ENCODE results near the gene NDUFS5.

Gene NDUFS5

DNA sequence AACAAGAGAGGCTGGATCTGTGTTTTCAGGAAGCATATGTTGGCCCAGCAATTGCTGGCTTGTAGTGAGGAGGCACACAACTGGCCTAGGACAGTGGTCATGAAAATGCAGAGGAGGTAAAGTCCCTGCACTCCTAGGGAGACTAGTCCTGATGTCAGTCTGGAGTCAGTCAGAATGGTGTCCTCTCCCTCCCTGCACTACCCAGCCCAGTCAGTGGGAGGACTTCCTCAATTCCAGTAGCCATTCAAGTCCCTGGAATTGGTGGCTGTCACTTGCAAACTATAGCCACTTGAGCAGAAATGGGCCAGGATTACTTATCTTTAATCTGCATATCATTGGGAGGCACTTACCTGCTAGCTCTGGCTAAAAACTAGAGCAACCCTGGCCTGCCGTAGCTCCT, 18.6 kb downstream of the NDUFS5 start:
- no peak overlapping the region for H3K9ac ChIP-seq (ENCODE audit: low read length)
- H3K4me1 ChIP-seq (ENCODE audit: low read length) = peaks cover 5% of the 10 kb centered on the region; the same call in 1 of the 2 replicates
- no peak overlapping the region for H3K27ac ChIP-seq (ENCODE audit: low read length)
- H3K79me2 ChIP-seq (ENCODE audit: low read length) = no peaks in the 10 kb centered on the region
- no peak overlapping the region for H3K4me3 ChIP-seq (ENCODE audit: low read length)
- H2AFZ ChIP-seq (ENCODE audit: low read length) = no peak overlapping the region
- H3K4me2 ChIP-seq (ENCODE audit: low read depth, low read length) = no peak overlapping the region
- TF ChIP-seq EZH2 (optimal IDR thresholded peaks at IDR 0.05; ENCODE audit: low read depth, low read length) (no peak), EZH2phosphoT487 (IDR thresholded peaks at IDR 0.05; ENCODE audit: low read length) (no peak)
- TF ChIP-seq, protein P1, sequence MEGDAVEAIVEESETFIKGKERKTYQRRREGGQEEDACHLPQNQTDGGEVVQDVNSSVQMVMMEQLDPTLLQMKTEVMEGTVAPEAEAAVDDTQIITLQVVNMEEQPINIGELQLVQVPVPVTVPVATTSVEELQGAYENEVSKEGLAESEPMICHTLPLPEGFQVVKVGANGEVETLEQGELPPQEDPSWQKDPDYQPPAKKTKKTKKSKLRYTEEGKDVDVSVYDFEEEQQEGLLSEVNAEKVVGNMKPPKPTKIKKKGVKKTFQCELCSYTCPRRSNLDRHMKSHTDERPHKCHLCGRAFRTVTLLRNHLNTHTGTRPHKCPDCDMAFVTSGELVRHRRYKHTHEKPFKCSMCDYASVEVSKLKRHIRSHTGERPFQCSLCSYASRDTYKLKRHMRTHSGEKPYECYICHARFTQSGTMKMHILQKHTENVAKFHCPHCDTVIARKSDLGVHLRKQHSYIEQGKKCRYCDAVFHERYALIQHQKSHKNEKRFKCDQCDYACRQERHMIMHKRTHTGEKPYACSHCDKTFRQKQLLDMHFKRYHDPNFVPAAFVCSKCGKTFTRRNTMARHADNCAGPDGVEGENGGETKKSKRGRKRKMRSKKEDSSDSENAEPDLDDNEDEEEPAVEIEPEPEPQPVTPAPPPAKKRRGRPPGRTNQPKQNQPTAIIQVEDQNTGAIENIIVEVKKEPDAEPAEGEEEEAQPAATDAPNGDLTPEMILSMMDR (IDR thresholded peaks at IDR 0.05; ENCODE audit: low read length) = no peak
- H3K9me2 ChIP-seq (replicated peaks; ENCODE audit: insufficient read depth, low read length) = no peaks in the 10 kb centered on the region
- no peaks in the 10 kb centered on the region for H4K20me1 ChIP-seq (ENCODE audit: insufficient read depth, low read length)
- H3F3A ChIP-seq (ENCODE audit: insufficient read depth, low read length) = no peaks in the 10 kb centered on the region
- no peak for DNase-seq
- H3K9me3 ChIP-seq (replicated peaks; ENCODE audit: insufficient read depth, low read length) = no peaks in the 10 kb centered on the region
- no peaks in the 10 kb centered on the region for H3K36me3 ChIP-seq (replicated peaks; ENCODE audit: insufficient read depth, low read length)
- no peaks in the 10 kb centered on the region for H3K27me3 ChIP-seq (replicated peaks; ENCODE audit: insufficient read depth, low read length)

DNA sequence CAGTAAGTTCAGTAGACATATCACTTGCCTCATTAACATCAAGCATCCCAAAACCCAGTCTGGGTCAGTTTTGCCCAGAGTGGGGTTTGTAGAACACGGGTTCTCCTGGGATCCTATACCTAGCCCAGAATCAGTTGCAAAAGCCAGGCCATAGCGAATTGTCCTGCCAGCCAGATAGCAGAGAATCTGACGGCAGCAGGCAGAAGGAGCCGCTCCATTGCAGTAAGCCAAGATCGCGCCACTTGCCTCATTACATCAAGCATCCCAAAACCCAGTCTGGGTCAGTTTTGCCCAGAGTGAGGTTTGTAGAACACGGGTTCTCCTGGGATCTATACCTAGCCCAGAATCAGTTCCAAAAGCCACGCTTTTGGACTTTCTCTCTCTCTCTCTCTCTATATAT, 19.1 kb downstream of the NDUFS5 start:
- H3K27ac ChIP-seq (ENCODE audit: low read length) = no peak overlapping the region
- no peak for TF ChIP-seq EZH2 (optimal IDR thresholded peaks at IDR 0.05; ENCODE audit: low read depth, low read length)
- TF ChIP-seq EZH2phosphoT487 (IDR thresholded peaks at IDR 0.05; ENCODE audit: low read length) = no peak
- TF ChIP-seq, protein P1 (IDR thresholded peaks at IDR 0.05; ENCODE audit: low read length) = no peak
- H2AFZ ChIP-seq (ENCODE audit: low read length) = no peak overlapping the region
- H3K9me3 ChIP-seq (replicated peaks; ENCODE audit: insufficient read depth, low read length) = no peaks in the 10 kb centered on the region
- H3K79me2 ChIP-seq (ENCODE audit: low read length) = no peaks in the 10 kb centered on the region
- peaks cover 5% of the 10 kb centered on the region; the same call in 1 of the 2 replicates for H3K4me1 ChIP-seq (ENCODE audit: low read length)
- no peaks in the 10 kb centered on the region for H4K20me1 ChIP-seq (ENCODE audit: insufficient read depth, low read length)
- DNase-seq = no peak
- no peaks in the 10 kb centered on the region for H3K27me3 ChIP-seq (replicated peaks; ENCODE audit: insufficient read depth, low read length)
- H3K4me2 ChIP-seq (ENCODE audit: low read depth, low read length) = no peak overlapping the region
- H3K9ac ChIP-seq (ENCODE audit: low read length) = no peak overlapping the region
- no peaks in the 10 kb centered on the region for H3K9me2 ChIP-seq (replicated peaks; ENCODE audit: insufficient read depth, low read length)
- no peaks in the 10 kb centered on the region for H3F3A ChIP-seq (ENCODE audit: insufficient read depth, low read length)
- no peaks in the 10 kb centered on the region for H3K36me3 ChIP-seq (replicated peaks; ENCODE audit: insufficient read depth, low read length)
- H3K4me3 ChIP-seq (ENCODE audit: low read length) = no peak overlapping the region

DNA sequence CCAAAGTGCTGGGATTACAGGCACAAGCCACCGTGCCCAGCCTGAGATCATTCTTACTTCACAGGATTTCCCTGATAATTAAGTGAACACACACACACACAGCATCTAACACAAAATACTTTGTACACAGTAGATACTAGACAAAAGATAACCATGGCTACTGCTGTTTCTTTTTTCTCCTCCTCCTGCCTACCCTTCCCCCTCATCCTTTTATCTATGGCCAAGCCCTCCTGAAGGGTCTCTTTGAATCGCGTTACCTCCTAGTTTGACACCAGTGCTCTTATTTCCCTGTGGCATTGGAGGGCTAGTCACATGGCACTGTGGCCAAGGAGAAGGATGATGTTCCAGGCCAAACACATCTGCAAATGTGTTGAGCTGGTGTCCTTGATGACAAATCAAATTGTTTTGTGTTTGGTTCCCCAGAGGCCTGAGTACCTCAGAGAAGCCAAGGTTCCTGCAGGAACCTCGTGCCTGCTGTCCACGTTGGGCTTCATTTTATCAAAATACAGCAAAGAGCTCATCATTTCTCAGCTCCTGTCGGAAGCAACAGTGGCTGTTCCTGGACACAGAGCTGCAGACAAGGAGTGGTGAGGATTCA, 20.6 kb downstream of the NDUFS5 start:
- no peak overlapping the region for H3K27ac ChIP-seq (ENCODE audit: low read length)
- H3K4me1 ChIP-seq (ENCODE audit: low read length) = peaks cover 5% of the 10 kb centered on the region; the same call in 1 of the 2 replicates
- no peaks in the 10 kb centered on the region for H3F3A ChIP-seq (ENCODE audit: insufficient read depth, low read length)
- H3K9me2 ChIP-seq (replicated peaks; ENCODE audit: insufficient read depth, low read length) = no peaks in the 10 kb centered on the region
- no peak overlapping the region for H3K9ac ChIP-seq (ENCODE audit: low read length)
- no peaks in the 10 kb centered on the region for H3K79me2 ChIP-seq (ENCODE audit: low read length)
- H3K4me2 ChIP-seq (ENCODE audit: low read depth, low read length) = no peak overlapping the region
- no peak overlapping the region for H2AFZ ChIP-seq (ENCODE audit: low read length)
- H3K36me3 ChIP-seq (replicated peaks; ENCODE audit: insufficient read depth, low read length) = no peaks in the 10 kb centered on the region
- TF ChIP-seq EZH2phosphoT487 (IDR thresholded peaks at IDR 0.05; ENCODE audit: low read length) = no peak
- no peak for TF ChIP-seq EZH2 (optimal IDR thresholded peaks at IDR 0.05; ENCODE audit: low read depth, low read length)
- TF ChIP-seq, protein P1 (IDR thresholded peaks at IDR 0.05; ENCODE audit: low read length) = no peak
- no peaks in the 10 kb centered on the region for H3K27me3 ChIP-seq (replicated peaks; ENCODE audit: insufficient read depth, low read length)
- H3K9me3 ChIP-seq (replicated peaks; ENCODE audit: insufficient read depth, low read length) = no peaks in the 10 kb centered on the region
- no peak overlapping the region for H3K4me3 ChIP-seq (ENCODE audit: low read length)
- DNase-seq = no peak
- no peaks in the 10 kb centered on the region for H4K20me1 ChIP-seq (ENCODE audit: insufficient read depth, low read length)

All from MM.1S (cell line).